OCI-LY3 (cell line): ENCODE data around the gene USP30.
"Not testable (repeated sequence)": the region's sequence is repeated elsewhere in the genome, so short reads cannot be mapped to it uniquely, and the experiment has no call there.

ENCODE experiments used
- H2AFZ ChIP-seq: fragments of 200-600, 300-600 bp; shearing (Covaris generic); 2 replicates; pipeline ENCODE4 v1.6.0; 2014; ENCODE audit warnings: antibody characterized with exemption, low read depth, low read length
- H3K27ac ChIP-seq: fragments of 200-600, 300-600 bp; sonication (generic); 2 replicates; pipeline ENCODE4 v1.5.1; 2014; ENCODE audit warnings: mild to moderate bottlenecking, low read length, moderate library complexity, mixed read lengths
- H3K27me3 ChIP-seq: fragments of 200-600, 300-600 bp; sonication (generic); 2 replicates; pipeline ENCODE4 v1.6.1; 2014; ENCODE audit warnings: low read depth, low read length, mixed read lengths
- H3K36me3 ChIP-seq: fragments of 200-600, 300-600 bp; sonication (generic); replicated peaks from 2 replicates; pipeline ENCODE3; 2014; ENCODE audit warnings: low read depth, low read length, mixed read lengths
- H3K4me1 ChIP-seq: fragments of 300-600, 200-600 bp; sonication (generic); 2 replicates; pipeline ENCODE4 v1.6.1; 2014; ENCODE audit warnings: low read length, mixed read lengths
- H3K4me2 ChIP-seq: fragments of 200-600, 300-600 bp; sonication (generic); 2 replicates; pipeline ENCODE4 v1.6.1; 2014; ENCODE audit warnings: low read length, mixed read lengths
- H3K4me3 ChIP-seq: fragments of 300-600, 200-600 bp; sonication (generic); 2 replicates; pipeline ENCODE4 v1.5.1; 2014; ENCODE audit warnings: antibody characterized with exemption, mild to moderate bottlenecking, low read length, moderate library complexity
- H3K79me2 ChIP-seq: fragments of 300-600, 200-600 bp; shearing (Covaris generic); 2 replicates; pipeline ENCODE4 v1.6.1; 2014; ENCODE audit warnings: mild to moderate bottlenecking, low read length, mixed read lengths
- H3K9ac ChIP-seq: fragments of 300-600, 200-600 bp; shearing (Covaris generic); 2 replicates; pipeline ENCODE4 v1.6.0; 2014; ENCODE audit warnings: mild to moderate bottlenecking, low read length, moderate library complexity
- H3K9me3 ChIP-seq: fragments of 200-600, 300-600 bp; shearing (Covaris generic); 2 replicates; pipeline ENCODE4 v1.6.1; 2014; ENCODE audit warnings: low read length, mixed read lengths; ENCODE audit not compliant: insufficient read depth
- H4K20me1 ChIP-seq: fragments of 200-600, 300-600 bp; sonication (generic); 2 replicates; pipeline ENCODE4 v1.6.1; 2016; ENCODE audit warnings: low read length, mixed read lengths; ENCODE audit not compliant: insufficient read depth
- CTCF ChIP-seq: fragments of 200-600, 300-600 bp; sonication (generic); IDR thresholded peaks from 2 replicates; pipeline ENCODE4 v1.5.1; 2014; ENCODE audit warnings: antibody characterized with exemption, low read length, low read depth
- EZH2phosphoT487 ChIP-seq: fragments of 200-600 bp; shearing (Covaris generic); IDR thresholded peaks from 2 replicates; pipeline ENCODE4 v1.6.1; 2018; ENCODE audit warnings: antibody characterized with exemption, mixed run types, low read depth

The USP30 gene

GRCh38 chr12:109047081-109047805 lies 5.1 kb upstream of the USP30 start:
- Histone ChIP-seq H3K4me3 (no peak overlapping the region), H4K20me1 (no peaks in the 10 kb centered on the region), H2AFZ (no peak overlapping the region), H3K79me2 (no peaks in the 10 kb centered on the region), H3K9me3 (no peaks in the 10 kb centered on the region), H3K9ac (no peak overlapping the region), H3K4me2 (no peak overlapping the region), H3K36me3 (no peaks in the 10 kb centered on the region), H3K4me1 (peaks cover 4% of the 10 kb centered on the region; the same call in 1 of the 2 replicates), H3K27ac (no peak overlapping the region), H3K27me3 (peaks cover 14% of the 10 kb centered on the region)
- TF ChIP-seq CTCF (no peak), EZH2phosphoT487 (no peak)

- H3K79me2 ChIP-seq, H3K27ac ChIP-seq, H3K9ac ChIP-seq, H3K4me2 ChIP-seq, H3K9me3 ChIP-seq, H3K4me1 ChIP-seq, H4K20me1 ChIP-seq, H3K36me3 ChIP-seq, H3K4me3 ChIP-seq, H2AFZ ChIP-seq, H3K27me3 ChIP-seq: not testable (repeated sequence)
Observed at GRCh38 chr12:109048706-109049105, 3.7 kb upstream of the USP30 start.

DNA sequence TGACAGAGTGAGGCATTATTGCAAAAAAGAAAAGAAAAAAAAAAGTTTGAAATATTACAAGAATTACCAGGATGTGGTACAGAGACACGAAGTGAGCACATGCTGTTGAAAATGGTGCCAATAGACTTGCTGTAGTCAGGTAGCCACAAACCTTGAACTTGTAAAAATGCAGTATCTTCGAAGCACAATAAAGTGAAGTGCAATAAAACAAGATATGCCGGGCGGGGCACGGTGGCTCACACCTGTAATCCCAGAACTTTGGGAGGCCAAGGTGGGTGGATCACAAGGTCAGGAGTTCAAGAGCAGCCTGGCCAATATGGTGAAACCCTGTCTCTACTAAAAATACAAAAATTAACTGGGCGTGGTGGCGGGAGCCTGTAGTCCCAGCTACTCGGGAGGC lies 2.6 kb upstream of the USP30 start:
- H2AFZ ChIP-seq, H3K9ac ChIP-seq, H3K4me1 ChIP-seq, H3K27ac ChIP-seq, H3K36me3 ChIP-seq, H3K27me3 ChIP-seq, H3K4me3 ChIP-seq, H3K9me3 ChIP-seq, H4K20me1 ChIP-seq, H3K4me2 ChIP-seq: not testable (repeated sequence)
- H3K79me2 ChIP-seq, result peaks cover 12% of the 10 kb centered on the region; the same call in 1 of the 2 replicates

DNA sequence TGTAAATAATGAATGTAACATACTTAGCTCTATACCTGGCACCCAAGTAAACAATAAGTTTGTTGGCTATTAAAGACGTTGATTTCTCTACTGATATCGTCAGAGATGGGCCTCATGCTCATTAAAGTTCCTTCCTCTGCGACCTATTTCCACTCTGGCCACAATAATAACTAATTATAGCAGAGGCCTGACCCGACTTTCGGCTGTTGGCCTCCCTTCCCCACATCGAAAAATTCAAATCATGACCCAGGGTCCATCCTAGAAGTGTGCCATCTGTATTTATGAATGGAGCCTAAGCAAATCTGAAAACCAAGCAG lies 321 bp upstream of the USP30 start:
- H3K27ac ChIP-seq, result no peak overlapping the region
- peak overlapping the region; percentile 93 for H3K4me3 ChIP-seq
- H3K9ac ChIP-seq, result peak overlapping the region; percentile 64
- peak overlapping the region; percentile 95 for H3K4me2 ChIP-seq
- no peaks in the 10 kb centered on the region for H3K36me3 ChIP-seq
- H3K79me2 ChIP-seq, result peaks cover 12% of the 10 kb centered on the region; the same call in 1 of the 2 replicates
- TF ChIP-seq EZH2phosphoT487, result no peak
- no peak for TF ChIP-seq CTCF
- peak overlapping the region; percentile 98 for H2AFZ ChIP-seq
- H3K9me3 ChIP-seq, result no peaks in the 10 kb centered on the region
- H3K4me1 ChIP-seq, result peaks cover 4% of the 10 kb centered on the region; the same call in 1 of the 2 replicates
- no peaks in the 10 kb centered on the region for H3K27me3 ChIP-seq
- no peaks in the 10 kb centered on the region for H4K20me1 ChIP-seq

GRCh38 chr12:109053382-109054123 lies 1.2 kb downstream of the USP30 start:
- peak overlapping the region; percentile 50 for H2AFZ ChIP-seq
- no peaks in the 10 kb centered on the region for H3K9me3 ChIP-seq
- H3K27ac ChIP-seq, result peak overlapping the region; percentile 61
- TF ChIP-seq EZH2phosphoT487 (no peak), CTCF (no peak)
- peaks cover 4% of the 10 kb centered on the region; the same call in 1 of the 2 replicates for H3K4me1 ChIP-seq
- H3K4me2 ChIP-seq, result peak overlapping the region; percentile 95
- H3K79me2 ChIP-seq, result peaks cover 12% of the 10 kb centered on the region; the same call in 1 of the 2 replicates
- no peaks in the 10 kb centered on the region for H3K27me3 ChIP-seq
- H3K36me3 ChIP-seq, result no peaks in the 10 kb centered on the region
- H4K20me1 ChIP-seq, result no peaks in the 10 kb centered on the region
- H3K4me3 ChIP-seq, result peak overlapping the region; percentile 93
- H3K9ac ChIP-seq, result peak overlapping the region; percentile 75

GRCh38 chr12:109054124-109054513 lies 1.7 kb downstream of the USP30 start:
- H3K36me3 ChIP-seq, H3K4me1 ChIP-seq, H3K27me3 ChIP-seq, H3K9me3 ChIP-seq, H4K20me1 ChIP-seq: not testable (repeated sequence)
- peak overlapping the region; percentile 50 for H2AFZ ChIP-seq
- peak overlapping the region; percentile 95 for H3K4me2 ChIP-seq
- H3K79me2 ChIP-seq, result peaks cover 12% of the 10 kb centered on the region; the same call in 1 of the 2 replicates
- H3K27ac ChIP-seq, result peak overlapping the region; percentile 61
- H3K4me3 ChIP-seq, result peak overlapping the region; percentile 93
- H3K9ac ChIP-seq, result peak overlapping the region; percentile 75
